HG03565 (cell line): ENCODE data around the gene DAZAP2.

Source experiments
- ATAC-seq: cut with Tn5 transposase; IDR thresholded peaks from one replicate; pipeline ENCODE4 v1.9.1; 2021; ENCODE audit warnings: mild to moderate bottlenecking, moderate library complexity; ENCODE audit not compliant: unreplicated experiment

DAZAP2 gene, protein sequence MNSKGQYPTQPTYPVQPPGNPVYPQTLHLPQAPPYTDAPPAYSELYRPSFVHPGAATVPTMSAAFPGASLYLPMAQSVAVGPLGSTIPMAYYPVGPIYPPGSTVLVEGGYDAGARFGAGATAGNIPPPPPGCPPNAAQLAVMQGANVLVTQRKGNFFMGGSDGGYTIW

DNA sequence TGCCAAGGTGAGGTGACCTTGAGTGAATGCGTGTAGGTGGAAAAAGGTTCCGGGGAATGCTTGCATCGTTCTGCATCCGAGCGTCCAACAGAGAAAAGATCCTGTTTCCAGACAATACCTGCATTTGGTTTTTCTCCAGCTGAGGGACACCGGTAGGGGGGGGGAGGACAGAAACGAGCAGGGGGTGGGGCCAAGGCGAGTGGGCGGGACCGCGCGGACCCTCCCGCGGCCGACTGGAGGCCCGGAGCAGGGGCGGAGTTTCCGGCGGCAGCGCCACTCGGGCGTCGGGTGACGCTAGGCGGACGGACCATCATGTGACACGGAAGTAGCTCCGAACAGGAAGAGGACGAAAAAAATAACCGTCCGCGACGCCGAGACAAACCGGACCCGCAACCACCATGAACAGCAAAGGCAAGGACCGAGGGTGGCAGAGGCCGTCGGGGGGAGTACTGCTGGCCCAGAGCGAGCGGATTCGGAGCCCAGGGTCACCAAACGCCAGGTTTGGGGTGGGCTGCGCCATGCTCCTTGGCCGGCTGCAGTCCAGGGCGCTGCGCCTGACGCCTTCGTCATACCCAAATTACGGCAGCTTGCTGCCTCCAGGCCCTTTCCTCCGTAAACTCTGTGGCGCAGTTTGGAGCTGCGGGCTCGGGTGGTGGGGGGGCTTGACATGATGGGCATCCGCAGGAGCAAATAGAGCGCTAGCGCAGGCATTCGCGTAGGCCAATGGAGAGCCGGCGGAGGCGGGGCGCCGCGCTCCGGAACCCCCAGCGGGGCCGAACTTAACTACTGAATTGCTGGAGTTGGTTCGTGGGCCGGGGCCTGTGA is at the start of gene DAZAP2:
DAZAP2 (plus strand) TSS at position 317 of the 825 bp plus-strand sequence; CDS start at position 399, 82 bp downstream.
- peak; percentile 79 for ATAC-seq

DNA sequence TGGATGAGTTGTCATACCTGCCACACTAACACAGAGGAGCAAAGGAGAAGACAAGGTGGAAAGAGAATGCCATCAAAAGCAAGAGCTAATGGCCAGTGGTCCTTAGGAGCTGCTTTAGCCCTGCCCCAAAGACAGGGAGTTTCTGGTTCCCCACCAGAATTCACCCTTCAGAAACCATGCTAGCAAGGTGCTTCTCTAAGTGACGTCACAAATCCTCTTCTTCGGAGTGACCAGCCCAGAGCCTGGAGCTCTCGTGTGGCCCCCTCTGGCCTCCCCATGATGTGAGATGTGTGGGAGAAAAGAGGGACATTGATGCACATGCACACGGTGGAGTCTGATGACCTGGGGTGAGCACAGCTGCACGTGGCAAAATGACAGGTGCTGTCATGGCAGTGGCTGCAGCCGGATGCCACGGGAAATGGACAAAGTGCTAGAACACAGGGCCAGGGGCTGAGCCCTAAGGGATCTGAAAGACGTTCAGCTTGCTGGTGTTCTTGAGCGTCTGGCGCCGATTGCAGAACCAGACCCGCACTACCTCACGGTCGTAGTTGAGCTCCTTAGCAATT is 48.8 kb upstream of the DAZAP2 start:
- no peak for ATAC-seq

DNA sequence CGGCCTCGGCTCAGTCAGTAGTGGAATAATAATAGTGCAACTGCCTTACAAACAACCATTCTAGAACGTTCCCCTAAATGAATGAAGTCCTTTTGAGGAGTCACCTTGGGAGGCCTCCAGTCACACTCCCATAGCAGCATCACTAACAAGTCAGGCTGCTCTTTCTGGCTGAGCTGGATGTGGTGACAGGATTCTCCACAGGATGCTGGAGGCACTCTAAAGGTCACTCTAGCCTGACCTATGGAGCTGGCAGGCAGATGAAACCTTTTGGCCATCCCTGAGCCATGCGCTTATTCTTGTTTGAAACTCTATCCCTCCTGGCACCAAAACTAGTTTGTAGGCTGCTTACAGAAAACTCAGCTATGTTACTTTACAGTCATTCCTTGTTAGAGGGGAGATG is 47.8 kb upstream of the DAZAP2 start:
- no peak for ATAC-seq

DNA sequence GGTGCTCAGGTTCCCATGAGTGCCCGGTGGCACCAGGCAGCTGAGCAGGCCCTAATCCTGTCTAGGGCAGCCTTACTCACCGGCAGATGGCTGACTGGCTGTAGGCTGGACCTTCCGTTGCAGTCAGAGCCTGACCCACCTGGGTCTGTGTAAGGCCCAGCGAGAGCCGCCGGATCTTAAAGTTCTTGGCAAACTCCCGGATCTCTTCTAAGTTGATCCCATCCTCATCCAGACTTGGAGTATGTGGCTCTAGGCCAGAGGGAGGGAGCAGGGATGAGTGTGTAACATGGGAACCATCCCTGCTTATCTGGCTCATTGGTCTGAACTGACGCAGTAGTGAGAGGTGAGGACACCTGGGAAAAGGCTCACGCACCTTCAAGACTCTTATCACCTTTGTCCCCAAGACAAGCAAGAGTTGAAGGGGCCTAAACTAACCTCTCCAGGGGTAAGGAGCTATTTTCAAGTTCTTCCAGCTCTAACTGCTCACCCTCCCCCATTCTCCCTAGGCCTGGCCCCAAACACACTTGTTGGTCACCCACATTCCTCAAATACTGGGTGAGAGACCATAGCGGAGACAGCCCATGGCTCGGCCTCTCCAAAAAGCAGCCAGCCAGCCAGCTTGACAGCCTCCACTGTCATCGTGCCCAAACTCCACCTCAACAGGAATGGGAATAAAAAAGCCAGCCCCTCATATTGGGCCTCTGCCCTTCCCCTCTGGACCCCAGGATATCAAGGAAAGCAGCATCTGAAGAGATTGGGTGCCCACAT is 46.9 kb upstream of the DAZAP2 start:
- no peak for ATAC-seq

DNA sequence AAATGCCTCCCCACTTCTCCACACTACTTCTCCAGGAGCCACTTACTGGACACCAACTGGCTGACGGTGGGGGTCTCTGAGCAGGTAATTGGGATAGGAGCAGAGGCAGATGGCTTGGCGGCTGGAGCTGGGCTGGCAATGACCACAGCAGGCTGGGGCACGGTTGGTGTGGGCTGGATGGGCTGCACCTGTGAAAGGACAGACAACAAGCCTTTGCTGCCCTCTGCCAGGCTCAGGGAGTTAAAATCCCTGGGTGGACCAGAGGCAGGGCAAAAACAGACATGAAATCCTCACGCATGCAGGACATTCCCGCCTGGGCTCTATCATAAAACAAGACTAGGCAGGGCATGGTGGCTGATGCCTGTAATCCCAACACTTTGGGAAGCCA is 46.3 kb upstream of the DAZAP2 start:
- ATAC-seq, result no peak

DNA sequence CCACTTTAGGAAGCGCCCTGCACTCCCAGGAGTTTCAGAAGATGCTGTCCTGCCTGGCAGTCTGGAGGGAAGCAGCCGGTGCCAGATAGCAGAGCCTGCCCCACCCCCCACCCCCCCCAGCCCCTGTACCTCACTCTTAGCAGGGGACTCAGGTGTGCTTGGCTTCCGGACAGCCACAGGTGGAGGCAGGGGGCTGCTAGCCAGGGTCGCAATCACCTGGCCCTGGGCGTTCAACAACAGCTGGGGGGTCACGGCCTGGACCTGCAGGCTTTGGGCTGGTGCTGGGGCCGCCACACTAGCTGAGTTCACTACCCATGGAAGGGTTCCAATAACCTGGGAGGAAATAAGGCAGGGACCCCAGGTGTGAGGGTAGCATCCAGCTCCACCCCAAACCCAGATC is 42.8 kb upstream of the DAZAP2 start:
- no peak for ATAC-seq

DNA sequence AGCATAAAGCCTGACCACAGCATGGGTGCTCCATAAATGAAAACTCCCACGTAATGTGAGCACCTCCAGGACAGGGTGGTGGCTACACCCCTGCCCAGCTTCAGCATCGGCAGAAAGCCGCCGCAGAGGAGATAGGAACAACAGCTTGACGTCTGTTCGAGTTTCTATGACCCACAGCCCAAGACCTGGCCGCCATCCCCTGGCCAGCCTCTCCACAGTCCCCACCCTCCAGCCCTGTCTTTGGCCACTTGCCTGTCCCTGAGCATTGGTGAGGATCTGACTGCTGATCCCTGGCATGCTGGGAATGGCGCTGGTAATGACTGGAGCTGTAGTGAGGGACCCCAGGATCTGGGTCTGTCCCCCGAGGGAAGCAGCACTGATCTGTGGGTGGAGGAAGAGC is 42.1 kb upstream of the DAZAP2 start:
- ATAC-seq, result no peak

DNA sequence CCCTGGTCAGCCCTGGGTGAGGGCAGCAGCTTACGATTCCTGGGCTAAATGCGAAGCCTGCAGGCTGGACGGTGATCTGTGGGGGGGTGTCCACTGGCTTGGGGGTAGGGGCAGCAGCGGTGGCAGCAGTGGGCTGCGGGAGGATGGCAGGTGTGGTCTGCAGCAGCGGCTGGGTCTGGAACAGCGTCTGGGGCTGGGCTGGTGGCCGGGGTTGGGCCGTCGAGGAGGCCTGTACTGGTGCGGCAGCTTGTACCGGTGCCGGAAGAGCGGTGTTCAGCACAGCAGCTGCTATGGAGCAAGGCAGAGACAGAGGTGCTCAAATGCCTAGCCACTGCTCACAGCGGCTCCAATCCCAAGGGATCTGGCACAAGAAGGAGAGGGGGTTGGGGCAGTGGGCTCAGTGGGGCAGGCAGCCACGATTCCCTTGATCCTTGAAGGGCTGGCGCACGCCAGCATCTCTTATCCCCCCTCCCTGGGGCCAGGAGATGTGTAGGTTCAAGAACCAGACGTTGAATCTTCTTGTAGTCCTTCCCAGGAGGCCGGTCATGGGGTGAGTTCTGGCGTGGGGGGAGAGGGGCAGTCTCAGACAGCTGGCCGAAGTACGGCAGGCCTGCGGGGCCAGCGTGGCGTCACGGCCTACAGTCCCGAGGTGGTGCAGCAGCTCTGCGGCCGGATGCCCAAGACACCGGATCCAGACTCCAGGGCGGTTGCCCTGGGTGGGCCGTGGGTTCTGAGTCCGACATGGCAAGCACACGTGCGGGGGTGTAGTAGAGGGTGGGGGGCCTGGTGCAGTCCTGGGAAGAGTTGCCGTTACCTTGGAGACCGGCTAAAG is 40.7 kb upstream of the DAZAP2 start:
- no peak for ATAC-seq

DNA sequence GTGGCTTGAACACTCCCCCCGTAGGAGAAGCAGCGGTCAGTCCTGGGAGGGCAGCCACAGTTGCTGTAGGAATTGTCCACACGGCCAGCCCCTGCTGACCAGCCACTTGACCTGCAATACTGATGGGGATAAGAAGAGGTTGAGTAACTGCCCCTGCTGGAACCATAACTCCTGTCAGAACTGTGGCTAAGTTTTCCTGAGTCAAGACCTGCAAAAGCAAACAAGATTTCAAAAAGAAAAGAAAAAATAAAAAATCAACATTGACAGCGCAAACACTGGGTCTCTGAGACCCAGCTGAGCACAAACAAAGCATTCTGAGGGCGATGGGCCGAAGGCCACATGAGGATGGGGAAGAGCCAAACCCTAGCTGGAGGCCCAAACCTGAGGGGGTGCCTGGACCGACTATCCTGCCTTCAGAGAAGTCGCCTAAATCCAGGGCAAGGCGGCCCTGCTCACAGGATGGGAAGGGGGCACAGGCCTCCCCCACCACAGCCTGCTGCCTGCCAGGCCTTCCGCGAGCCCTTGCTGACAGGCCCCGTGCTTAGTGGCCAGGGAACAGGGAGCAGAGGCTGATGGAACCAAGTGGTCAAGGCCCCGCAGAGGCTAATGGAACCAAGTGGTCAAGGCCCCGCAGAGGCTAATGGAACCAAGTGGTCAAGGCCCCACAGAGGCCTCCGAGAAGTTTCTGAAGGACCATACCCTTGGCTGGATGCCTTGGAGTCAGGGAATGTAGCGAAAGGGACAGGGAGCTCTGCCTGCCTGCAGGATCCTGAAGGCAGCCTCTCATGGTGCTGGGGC is 39.9 kb upstream of the DAZAP2 start:
- no peak for ATAC-seq

DNA sequence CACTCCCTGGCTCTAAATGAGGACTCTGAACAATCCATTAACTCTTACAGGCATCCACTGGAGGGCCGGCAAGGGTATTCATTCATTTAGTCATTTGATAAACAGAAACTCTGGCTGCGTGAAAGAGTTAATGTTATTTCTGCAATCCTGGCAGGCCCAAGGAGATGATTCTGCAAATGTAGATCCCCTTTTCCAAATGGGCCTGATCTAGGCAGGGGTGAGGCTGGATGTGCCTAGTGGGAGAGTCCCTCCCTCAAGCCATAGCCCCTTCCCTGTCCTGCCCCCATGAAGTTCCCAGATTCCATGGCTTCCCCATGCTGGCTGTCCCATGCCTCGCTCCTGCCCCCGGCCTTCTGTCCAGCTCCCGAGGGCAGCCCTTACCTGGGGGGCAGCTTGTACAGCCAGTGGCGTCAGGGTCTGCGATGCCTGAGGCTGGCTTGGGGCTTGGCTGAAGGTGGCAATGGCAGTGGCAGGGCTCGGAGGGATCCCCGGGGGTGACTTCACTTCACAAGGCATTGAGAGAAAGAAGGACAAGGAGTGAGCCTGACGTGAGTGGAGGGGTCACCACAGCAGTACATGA is 39.2 kb upstream of the DAZAP2 start:
- no peak for ATAC-seq

DNA sequence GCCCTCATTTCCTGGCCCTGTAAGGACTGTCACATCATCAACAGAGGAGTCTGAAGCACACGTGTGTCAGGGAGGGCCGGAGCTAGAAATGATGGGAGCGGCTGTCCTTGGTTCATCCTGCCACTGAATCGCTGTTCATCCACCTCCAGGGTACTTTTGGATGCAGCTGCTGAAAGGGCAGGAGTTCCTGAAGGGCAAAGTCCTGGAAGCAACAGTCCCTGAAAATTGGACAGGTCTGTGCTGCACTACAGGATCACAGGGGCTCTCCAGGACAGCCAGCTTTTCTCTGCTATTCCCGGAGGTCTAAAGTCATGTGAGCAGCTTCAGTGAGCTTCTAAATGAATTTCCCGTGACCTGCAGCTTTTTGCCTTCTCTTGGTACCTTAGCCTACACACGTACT is 38.5 kb upstream of the DAZAP2 start:
- ATAC-seq, result no peak

DNA sequence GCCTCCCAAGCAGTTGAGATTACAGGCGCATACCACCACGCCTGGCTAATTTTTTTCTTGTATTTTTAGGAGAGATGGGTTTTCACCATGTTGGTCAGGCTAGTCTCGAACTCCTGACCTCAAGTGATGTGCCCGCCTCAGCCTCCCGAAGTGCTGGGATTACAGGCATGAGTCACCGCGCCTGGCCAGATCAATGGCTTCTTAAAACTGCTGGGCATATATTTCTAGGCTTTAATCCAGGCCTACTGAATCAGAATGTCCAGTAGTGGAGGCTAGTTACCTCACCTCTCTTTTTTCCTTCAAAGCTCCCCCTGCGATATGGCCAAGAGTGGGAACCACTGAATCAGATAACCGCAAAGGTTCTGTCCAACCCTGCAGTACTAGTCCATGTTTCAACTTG is 37.8 kb upstream of the DAZAP2 start:
- no peak for ATAC-seq

DNA sequence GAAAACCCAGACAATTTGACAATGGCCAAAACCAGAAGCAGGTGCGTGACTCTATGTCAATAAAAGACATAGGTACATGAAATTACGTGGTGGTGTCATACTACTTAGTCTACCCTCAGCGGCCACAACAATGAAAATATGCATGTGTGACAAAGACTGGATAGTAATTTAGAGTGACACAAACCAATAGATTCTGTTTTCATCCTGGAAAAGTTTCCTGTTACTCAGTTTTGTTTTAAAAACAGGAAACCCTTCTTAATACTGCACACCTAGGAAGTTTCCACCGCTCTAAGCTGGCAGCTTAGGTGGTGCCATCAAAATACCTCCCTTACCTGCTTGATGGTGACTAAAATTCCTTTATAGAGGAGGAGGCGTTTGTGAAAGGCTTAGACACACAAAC is 35.9 kb upstream of the DAZAP2 start:
- no peak for ATAC-seq

DNA sequence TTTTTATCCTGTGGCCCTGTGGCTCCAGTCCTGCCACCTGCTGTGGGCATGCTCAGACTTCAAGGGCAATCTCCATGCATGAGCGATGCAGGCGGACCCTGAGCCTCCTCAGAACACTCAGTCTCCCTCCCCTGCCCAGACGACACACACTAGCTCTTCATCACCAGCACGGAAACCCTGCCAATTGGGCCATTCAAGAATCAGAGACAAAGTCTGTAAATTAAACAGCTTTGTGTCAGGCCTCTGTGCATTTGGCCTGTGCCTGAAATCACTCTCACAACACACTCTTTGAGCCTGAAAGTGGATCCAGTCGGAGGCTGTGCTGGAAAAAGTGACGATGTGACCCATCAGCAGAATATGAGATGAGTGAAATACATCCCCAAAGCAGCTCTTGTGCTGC is 33.3 kb upstream of the DAZAP2 start:
- ATAC-seq, result no peak

DNA sequence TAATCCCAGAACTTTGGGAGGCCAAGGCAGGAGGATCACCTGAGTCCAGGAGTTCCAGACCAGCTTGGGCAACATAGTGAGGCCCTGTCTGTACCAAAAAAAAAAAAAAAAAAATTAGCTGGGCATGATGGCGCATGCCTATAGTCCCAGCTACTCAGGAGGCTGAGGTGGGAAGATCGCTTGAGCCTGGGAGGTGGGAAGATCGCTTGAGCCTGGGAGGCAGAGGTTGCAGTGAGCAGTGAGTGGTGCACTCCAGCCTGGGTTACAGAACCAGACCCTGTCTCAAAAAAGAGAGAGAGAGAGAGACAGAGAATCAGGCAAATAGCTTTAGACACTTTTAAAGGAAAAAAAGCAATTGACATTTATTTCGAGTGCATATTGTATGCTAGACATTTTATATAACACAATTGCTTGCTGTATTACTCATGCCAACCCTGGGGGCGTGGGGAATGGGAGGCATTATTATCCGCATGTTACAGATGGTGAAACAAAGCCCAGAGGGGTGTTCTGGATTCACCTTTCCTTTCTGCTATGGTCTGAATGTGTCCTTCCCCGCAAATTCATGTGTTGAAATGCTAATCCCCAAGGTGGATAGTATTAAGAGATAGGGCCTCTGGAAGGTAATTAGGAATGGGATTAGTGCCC is 30.5 kb upstream of the DAZAP2 start:
- no peak for ATAC-seq

DNA sequence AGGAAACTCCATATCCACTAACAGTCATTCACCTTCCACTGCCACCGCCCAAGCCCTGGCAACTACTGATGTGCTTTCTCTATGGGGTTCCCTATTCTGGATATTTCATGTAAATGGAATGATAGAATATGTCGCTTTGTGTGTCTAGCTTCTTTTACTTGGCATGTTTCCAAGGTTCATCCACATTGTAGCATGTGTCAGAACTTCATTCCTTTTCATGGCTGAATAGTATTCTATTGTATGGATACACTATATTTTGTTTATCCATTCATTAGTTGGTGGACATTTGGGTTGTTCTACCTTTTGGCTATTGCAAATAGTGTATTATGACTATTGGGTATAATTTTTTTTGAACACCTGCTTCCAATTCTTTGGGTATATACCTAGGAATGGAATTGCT is 29.4 kb upstream of the DAZAP2 start:
- ATAC-seq, result no peak

DNA sequence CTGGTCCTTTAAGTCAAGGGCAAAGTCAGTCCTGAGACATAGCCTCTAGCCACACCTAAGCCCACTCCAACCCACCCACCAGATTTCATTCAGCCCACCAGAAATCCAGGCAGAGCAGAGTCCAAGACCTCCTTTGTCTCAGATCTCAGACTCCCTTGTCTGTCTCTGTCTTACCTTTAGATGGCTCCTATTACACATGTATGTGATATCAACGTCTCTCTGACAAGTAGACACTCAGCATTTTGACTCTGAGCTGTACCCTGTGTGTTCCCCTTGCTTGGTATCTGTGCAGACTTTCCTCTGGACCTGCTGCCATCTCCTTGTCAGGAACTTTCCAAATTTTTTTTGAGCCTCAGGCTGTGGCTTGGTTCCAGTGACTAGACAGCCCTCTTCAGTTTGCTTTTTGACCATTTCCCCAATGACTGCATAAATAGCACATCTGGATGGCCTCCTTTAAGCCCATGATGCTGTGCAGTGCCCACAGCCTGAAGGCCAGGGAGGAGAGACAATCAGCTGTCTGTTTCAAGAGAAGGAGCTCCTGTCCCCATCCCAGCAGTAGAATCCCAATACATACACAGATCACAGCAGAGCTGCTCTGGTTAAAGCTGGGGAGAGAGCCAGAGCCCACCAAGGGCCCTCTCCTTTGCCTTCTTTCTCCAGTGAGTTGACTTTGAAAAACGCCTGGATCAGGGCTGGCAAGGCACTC is 27.8 kb upstream of the DAZAP2 start:
- ATAC-seq, result no peak

DNA sequence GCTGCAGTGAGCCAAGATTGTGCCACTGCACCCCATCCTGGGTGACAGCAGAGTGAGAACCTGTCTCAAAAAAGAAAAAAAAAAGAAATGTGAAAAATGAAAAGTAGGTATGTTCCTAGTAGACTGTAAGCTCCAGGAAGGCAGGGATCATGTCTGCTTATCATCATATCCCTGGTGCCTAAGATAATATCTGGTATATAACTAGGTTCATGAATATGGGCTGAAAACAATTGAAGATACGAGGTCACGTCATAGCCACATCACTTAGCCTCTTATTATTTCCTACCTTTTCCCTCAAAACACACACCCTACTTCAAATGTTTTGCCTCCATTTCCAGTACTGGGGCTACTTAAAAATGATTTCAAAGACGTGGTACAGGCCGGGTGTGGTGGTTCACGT is 23.7 kb upstream of the DAZAP2 start:
- ATAC-seq, result no peak

DNA sequence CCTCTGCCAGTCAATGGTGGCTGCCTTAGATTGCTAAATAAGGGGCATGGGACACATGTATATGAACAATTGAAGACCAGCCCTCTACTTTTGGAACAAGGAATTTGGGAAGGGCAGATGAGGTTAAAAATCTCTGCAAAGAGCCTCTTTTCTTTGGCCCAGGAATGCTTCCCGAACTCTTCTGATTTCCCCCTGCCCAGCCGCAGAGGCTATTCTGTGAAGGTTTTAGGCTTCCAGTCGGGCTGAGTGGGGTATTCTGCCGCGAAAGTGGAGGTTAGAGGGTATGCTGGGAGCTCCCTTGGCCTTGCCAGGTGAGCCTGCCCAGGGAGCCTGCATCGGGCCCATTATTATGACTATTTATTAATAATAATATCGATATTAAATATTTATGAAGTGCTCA is 22.0 kb upstream of the DAZAP2 start:
- no peak for ATAC-seq
